ENCODE data around the gene TACR2. TPM values are rescaled to one million over a fixed set of nuclear protein-coding genes. Genes with fewer than 3 reads are reported as not detected.

TACR2 gene
- total and polyA plus RNA-seq, 2 donors (not counting 3 experiments of a cell fraction or from before 2014, with no cell fraction given) = 0.19 TPM; not detected in 1

- ChIA-PET POLR2A (no interaction called here), CTCF (interaction anchor here (0.6 to 4.1 kb wide), 9 partner anchors 10 to 423 kb away, joined by 3 to 21 read pairs (median 3); partner anchors contain the start of gene HKDC1)
- DNase-seq (ENCODE audit: low read depth, low spot score) = peak; percentile 66
- Histone ChIP-seq H3K9me1 (replicated peaks; ENCODE audit: control insufficient read depth, extremely low read depth, insufficient read depth, low read length) (no peaks in the 10 kb centered on the region), H3K4me1 (ENCODE audit: control insufficient read depth, extremely low read depth, insufficient read depth, low read length) (peaks cover 6% of the 10 kb centered on the region), H3K9ac (replicated peaks; ENCODE audit: extremely low read depth, insufficient read depth, low read length) (no peak overlapping the region), H3K4me3 (replicated peaks in 1 of 3; ENCODE audit: insufficient read depth in 1 of 3, low read depth in 1 of 3, low read length in 3 of 3) (no peak overlapping the region), H3K4me2 (ENCODE audit: insufficient read depth, low read length) (no peak overlapping the region), H3K27me3 (ENCODE audit: control insufficient read depth in 2 of 2, insufficient read depth in 2 of 2, low read length in 2 of 2) (no peaks in the 10 kb centered on the region), H3K9me3 (replicated peaks; ENCODE audit: control insufficient read depth, insufficient read depth, low read length) (no peaks in the 10 kb centered on the region), H3K36me3 (ENCODE audit: control insufficient read depth in 2 of 2, extremely low read depth in 1 of 2, insufficient read depth in 2 of 2, low read length in 2 of 2) (peaks cover 6 to 13% of the 10 kb centered on the region in 2 experiments), H2AFZ (ENCODE audit: low read depth, low read length) (no peak overlapping the region), H4K20me1 (replicated peaks; ENCODE audit: control insufficient read depth, extremely low read depth, insufficient read depth, low read length) (no peaks in the 10 kb centered on the region), H3K27ac (ENCODE audit: insufficient read depth, low read depth, low read length) (no peak overlapping the region), H3K79me2 (ENCODE audit: control insufficient read depth, insufficient read depth, low read length) (no peaks in the 10 kb centered on the region)
- intact Hi-C loops (cut with micrococcal nuclease) = no loop called here
- dilution Hi-C loops (cut with MboI; ENCODE audit: extremely low pct_ligation_motif_present, low sequenced_read_pairs) = no loop called here
- BruUV-seq (replicated peaks) = no TSS peak
- no peak for TF ChIP-seq MAX (IDR thresholded peaks at IDR 0.05; ENCODE audit: insufficient read depth, insufficient read length)
- TF ChIP-seq CTCF (IDR thresholded peaks at IDR 0.05; ENCODE audit: extremely low read depth in 1 of 2, insufficient read depth in 1 of 2, low read depth in 1 of 2, low read length in 2 of 2) = no peak
- TF ChIP-seq FOS (IDR thresholded peaks at IDR 0.05; ENCODE audit: borderline replicate concordance, insufficient read depth, low read length) = no peak
- FAIRE-seq = peak; percentile 82
Observed at GRCh38 chr10:69403519-69403918, 13.2 kb downstream of the TACR2 start.

- peaks cover 6 to 14% of the 10 kb centered on the region in 2 experiments for H3K36me3 ChIP-seq (ENCODE audit: control insufficient read depth in 2 of 2, extremely low read depth in 1 of 2, insufficient read depth in 2 of 2, low read length in 2 of 2)
- no peaks in the 10 kb centered on the region for H3K9me3 ChIP-seq (replicated peaks; ENCODE audit: control insufficient read depth, insufficient read depth, low read length)
- no peak for DNase-seq (ENCODE audit: low read depth, low spot score)
- no peak for FAIRE-seq
- no peaks in the 10 kb centered on the region for H3K27me3 ChIP-seq (ENCODE audit: control insufficient read depth in 2 of 2, insufficient read depth in 2 of 2, low read length in 2 of 2)
- no peaks in the 10 kb centered on the region for H3K79me2 ChIP-seq (ENCODE audit: control insufficient read depth, insufficient read depth, low read length)
- CTCF ChIA-PET = interaction anchor here (0.6 to 4.1 kb wide), 7 partner anchors 10 to 422 kb away, joined by 3 to 21 read pairs (median 3); no protein-coding TSS in a partner anchor
- no peak overlapping the region for H3K27ac ChIP-seq (ENCODE audit: insufficient read depth, low read depth, low read length)
- H2AFZ ChIP-seq (ENCODE audit: low read depth, low read length) = no peak overlapping the region
- no peak overlapping the region for H3K9ac ChIP-seq (replicated peaks; ENCODE audit: extremely low read depth, insufficient read depth, low read length)
- no peaks in the 10 kb centered on the region for H3K9me1 ChIP-seq (replicated peaks; ENCODE audit: control insufficient read depth, extremely low read depth, insufficient read depth, low read length)
- POLR2A ChIA-PET = no interaction called here
- dilution Hi-C loops (cut with MboI; ENCODE audit: extremely low pct_ligation_motif_present, low sequenced_read_pairs) = no loop called here
- H3K4me2 ChIP-seq (ENCODE audit: insufficient read depth, low read length) = no peak overlapping the region
- H4K20me1 ChIP-seq (replicated peaks; ENCODE audit: control insufficient read depth, extremely low read depth, insufficient read depth, low read length) = no peaks in the 10 kb centered on the region
- no peak overlapping the region for H3K4me3 ChIP-seq (replicated peaks in 1 of 3; ENCODE audit: insufficient read depth in 1 of 3, low read depth in 1 of 3, low read length in 3 of 3)
- intact Hi-C loops (cut with micrococcal nuclease) = no loop called here
- TF ChIP-seq EZH2 (IDR thresholded peaks at IDR 0.05; ENCODE audit: borderline replicate concordance, low read depth, low read length, severe bottlenecking) (no peak), GATA2 (IDR thresholded peaks at IDR 0.05; ENCODE audit: insufficient read depth, insufficient read length, low read depth, low read length) (no peak)
- BruUV-seq (replicated peaks) = no TSS peak
- H3K4me1 ChIP-seq (ENCODE audit: control insufficient read depth, extremely low read depth, insufficient read depth, low read length) = peaks cover 3% of the 10 kb centered on the region
Observed at GRCh38 chr10:69403066-69403465, 13.7 kb downstream of the TACR2 start.

All from endothelial cell of umbilical vein (primary cell).